Kidney tubule cell (primary cell): Measurements from ENCODE around the gene HSPB3.
"Not testable (repeated sequence)": the region's sequence is repeated elsewhere in the genome, so short reads cannot be mapped to it uniquely, and the experiment has no call there.

Source experiments
- DNase-seq: peaks from one replicate; pipeline ENCODE4 v3.0.0-alpha.2; 2018; ENCODE audit warnings: low spot score

HSPB3 gene

GRCh38 chr5:54457094-54457862 lies 1.8 kb downstream of the HSPB3 start:
- peak; percentile 45 for DNase-seq

GRCh38 chr5:54458221-54458620 lies 2.7 kb downstream of the HSPB3 start:
- DNase-seq, result no peak

GRCh38 chr5:54460181-54460919 lies 4.9 kb downstream of the HSPB3 start:
- DNase-seq, result peak; percentile 25

GRCh38 chr5:54462281-54462680 lies 6.8 kb downstream of the HSPB3 start:
- DNase-seq, result no peak

- DNase-seq, result no peak
Measured at GRCh38 chr5:54463713-54464112, 8.2 kb downstream of the HSPB3 start.

GRCh38 chr5:54469622-54470021 lies 14.1 kb downstream of the HSPB3 start:
- no peak for DNase-seq

GRCh38 chr5:54470128-54470527 lies 14.6 kb downstream of the HSPB3 start:
- DNase-seq, result no peak

- no peak for DNase-seq
Measured at GRCh38 chr5:54470677-54471076, 15.2 kb downstream of the HSPB3 start.

- no peak for DNase-seq
Measured at GRCh38 chr5:54471398-54471797, 15.9 kb downstream of the HSPB3 start.

- DNase-seq, result no peak
Measured at GRCh38 chr5:54476682-54477081, 21.2 kb downstream of the HSPB3 start.

- no peak for DNase-seq
Measured at GRCh38 chr5:54477941-54478478, 22.5 kb downstream of the HSPB3 start.

GRCh38 chr5:54480296-54480695 lies 24.8 kb downstream of the HSPB3 start:
- peak; percentile 47 for DNase-seq

GRCh38 chr5:54484219-54484894 lies 28.9 kb downstream of the HSPB3 start:
- no peak for DNase-seq

- DNase-seq, result not testable (repeated sequence)
Measured at GRCh38 chr5:54485659-54486058, 30.2 kb downstream of the HSPB3 start.

GRCh38 chr5:54489648-54489979 lies 34.1 kb downstream of the HSPB3 start:
- DNase-seq, result not testable (repeated sequence)

- DNase-seq, result peak; percentile 72
Measured at GRCh38 chr5:54491326-54491725, 35.8 kb downstream of the HSPB3 start.

- no peak for DNase-seq
Measured at GRCh38 chr5:54492178-54492577, 36.7 kb downstream of the HSPB3 start.

- no peak for DNase-seq
Measured at GRCh38 chr5:54495027-54495426, 39.5 kb downstream of the HSPB3 start.
